ENCODE results near the gene ATP10B.

DNA sequence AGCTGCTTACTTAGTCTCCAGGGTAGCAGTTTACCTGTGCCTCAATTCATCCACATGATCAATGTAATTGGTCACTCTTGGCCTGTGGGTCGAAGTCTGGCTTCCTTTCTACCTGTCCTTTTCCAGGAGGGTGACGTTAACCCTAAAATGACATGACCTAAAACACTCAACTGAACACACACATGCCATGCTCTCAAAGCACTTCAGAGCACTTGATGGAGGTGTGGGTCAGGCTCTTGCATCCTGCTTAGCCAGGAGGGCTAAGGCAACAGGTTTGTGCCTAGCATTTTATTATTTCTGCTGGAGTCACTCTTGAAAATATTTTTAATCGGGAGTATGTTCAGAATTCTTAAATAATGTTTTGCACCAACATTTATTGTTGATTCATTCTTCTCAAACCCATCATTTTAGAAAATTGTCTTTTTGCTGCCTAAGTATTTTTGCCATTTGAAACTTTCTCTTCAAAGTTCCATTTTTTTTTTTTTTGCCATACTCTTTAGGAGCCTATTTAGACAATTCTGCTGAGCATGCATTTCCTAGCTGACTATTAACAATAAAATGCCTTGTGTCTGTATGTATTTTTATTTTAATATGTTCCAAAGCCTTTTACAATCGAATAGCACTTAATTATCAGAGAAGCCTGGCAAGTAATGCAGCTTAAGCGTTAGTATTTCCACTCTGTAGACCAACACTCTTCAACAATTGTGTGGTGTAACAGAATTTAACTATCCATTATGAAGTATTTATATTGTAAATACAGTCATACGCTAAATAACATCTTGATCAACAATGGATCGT is 59.1 kb downstream of the ATP10B start:
- no peak for TF ChIP-seq CTCF (IDR thresholded peaks at IDR 0.05)
- TF ChIP-seq POLR2A (IDR thresholded peaks at IDR 0.05) = no peak
